Glutamatergic neuron (in vitro differentiated cells): ENCODE results near the gene SYNE3. TPM values are rescaled to one million over a fixed set of nuclear protein-coding genes. Genes with fewer than 3 reads are reported as not detected.

Source experiments
- DNase-seq: peaks from one replicate; pipeline ENCODE4 v3.0.0; 2022
- H3K27ac Mint-ChIP-seq: one replicate; pipeline ENCODE4 v1.8.0; 2020; ENCODE audit warnings: mild to moderate bottlenecking, mixed read lengths, inconsistent platforms; ENCODE audit not compliant: unreplicated experiment
- H3K27me3 Mint-ChIP-seq: one replicate; pipeline ENCODE4 v1.8.0; 2020; ENCODE audit warnings: mild to moderate bottlenecking, moderate library complexity, mixed read lengths, inconsistent platforms; ENCODE audit not compliant: unreplicated experiment
- H3K36me3 Mint-ChIP-seq: one replicate; pipeline ENCODE4 v1.8.0; 2020; ENCODE audit warnings: mild to moderate bottlenecking, mixed read lengths, inconsistent platforms; ENCODE audit not compliant: unreplicated experiment
- H3K4me1 Mint-ChIP-seq: one replicate; pipeline ENCODE4 v1.8.0; 2020; ENCODE audit warnings: mild to moderate bottlenecking, low read depth, mixed read lengths, inconsistent platforms; ENCODE audit not compliant: unreplicated experiment
- H3K4me3 Mint-ChIP-seq: one replicate; pipeline ENCODE4 v1.8.0; 2020; ENCODE audit warnings: mild to moderate bottlenecking, mixed read lengths, inconsistent platforms; ENCODE audit not compliant: unreplicated experiment
- H3K9me3 Mint-ChIP-seq: one replicate; pipeline ENCODE4 v1.8.0; 2020; ENCODE audit warnings: mild to moderate bottlenecking, moderate library complexity, mixed read lengths, inconsistent platforms; ENCODE audit not compliant: unreplicated experiment
- CTCF ChIP-seq: fragments of 200-600 bp; sonication (generic); IDR thresholded peaks from one replicate; pipeline ENCODE4 v1.5.0; 2021; ENCODE audit not compliant: partially characterized antibody, unreplicated experiment
- total RNA-seq: library from RNA; stranded (reverse); fragmentation: NEBNext Ultra II Directional; extraction: Animal tissue kit (Norgen Biotek cat#: 25700); gene quantifications from one replicate; pipeline ENCODE4 v1.2.1, GENCODE V29; 2021; ENCODE audit not compliant: unreplicated experiment

SYNE3 gene
- total RNA-seq, 1 donor from 2014 or later: 7.1 TPM

GRCh38 chr14:95467232-95467631 lies 49.2 kb downstream of the SYNE3 start:
- no peak for DNase-seq
- Mint-ChIP-seq H3K4me1 (peaks cover 7% of the 10 kb centered on the region), H3K4me3 (no peak overlapping the region), H3K27me3 (peaks cover 5% of the 10 kb centered on the region), H3K27ac (no peak overlapping the region), H3K9me3 (peaks cover 2% of the 10 kb centered on the region), H3K36me3 (no peaks in the 10 kb centered on the region)
- no peak for TF ChIP-seq CTCF

Other genes starting within 250 kb of the SYNE3 start
- 17.6 TPM for gene CLMN, start 196.7 kb downstream of the SYNE3 start, total RNA-seq
- 38.9 TPM for gene GLRX5, start 18.4 kb upstream of the SYNE3 start, total RNA-seq
- not detected for gene TCL1B, start 169.8 kb upstream of the SYNE3 start, total RNA-seq
- not detected for gene TCL1A, start 197.5 kb upstream of the SYNE3 start, total RNA-seq